ENCODE data around the gene CHST9.

DNA sequence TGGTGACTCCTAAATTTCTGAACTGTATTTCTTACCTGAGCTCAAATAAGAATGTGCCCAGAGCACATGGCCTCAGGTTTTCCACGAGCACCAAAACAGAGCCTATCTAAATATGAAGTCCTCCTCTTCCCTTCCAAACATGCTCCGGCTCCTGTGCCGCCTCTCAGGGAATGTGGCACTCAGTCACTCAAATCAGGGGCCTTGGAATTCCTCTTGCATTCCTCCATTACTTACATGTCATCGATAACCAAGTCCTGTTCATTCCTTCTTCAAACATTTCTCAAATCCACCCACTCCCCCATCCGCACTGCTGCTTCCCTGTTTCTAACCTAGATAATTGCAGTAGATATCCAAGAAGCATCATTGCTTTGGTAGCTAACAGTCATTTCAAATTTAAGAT is 151.4 kb downstream of the CHST9 start:
- TF ChIP-seq EZH2 (IDR thresholded peaks at IDR 0.05; ENCODE audit: low read length) = no peak
- TF ChIP-seq CTCF (optimal IDR thresholded peaks at IDR 0.05 in 1 of 3, IDR thresholded peaks at IDR 0.05 in 1 of 3, conservative IDR thresholded peaks at IDR 0.05 in 1 of 3; ENCODE audit: extremely low read depth in 1 of 3, insufficient read depth in 2 of 3, low read length in 3 of 3) = no peak

Measured in keratinocyte (primary cell).